Measurements from ENCODE around the gene MSH3.

DNA sequence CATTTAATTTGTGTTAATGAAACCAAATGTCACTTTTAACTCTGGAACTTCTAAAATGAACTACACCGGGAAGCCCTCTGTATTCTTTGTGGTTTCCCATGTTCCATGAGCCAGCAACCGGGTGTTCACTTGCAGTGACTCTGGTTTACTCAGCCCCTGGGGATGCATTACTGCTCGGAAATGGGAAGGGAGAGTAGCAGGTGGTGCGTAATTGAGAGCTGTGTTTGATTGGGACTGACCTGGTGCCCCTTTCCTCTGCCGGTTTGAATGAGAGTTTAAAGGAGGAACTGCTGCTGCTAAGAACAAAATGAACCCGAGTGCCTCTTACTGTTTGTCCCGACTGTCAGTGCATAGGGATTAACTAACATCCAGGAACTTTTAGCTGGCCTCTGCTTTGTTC, 100.4 kb downstream of the MSH3 start:
- TF ChIP-seq, protein P1, sequence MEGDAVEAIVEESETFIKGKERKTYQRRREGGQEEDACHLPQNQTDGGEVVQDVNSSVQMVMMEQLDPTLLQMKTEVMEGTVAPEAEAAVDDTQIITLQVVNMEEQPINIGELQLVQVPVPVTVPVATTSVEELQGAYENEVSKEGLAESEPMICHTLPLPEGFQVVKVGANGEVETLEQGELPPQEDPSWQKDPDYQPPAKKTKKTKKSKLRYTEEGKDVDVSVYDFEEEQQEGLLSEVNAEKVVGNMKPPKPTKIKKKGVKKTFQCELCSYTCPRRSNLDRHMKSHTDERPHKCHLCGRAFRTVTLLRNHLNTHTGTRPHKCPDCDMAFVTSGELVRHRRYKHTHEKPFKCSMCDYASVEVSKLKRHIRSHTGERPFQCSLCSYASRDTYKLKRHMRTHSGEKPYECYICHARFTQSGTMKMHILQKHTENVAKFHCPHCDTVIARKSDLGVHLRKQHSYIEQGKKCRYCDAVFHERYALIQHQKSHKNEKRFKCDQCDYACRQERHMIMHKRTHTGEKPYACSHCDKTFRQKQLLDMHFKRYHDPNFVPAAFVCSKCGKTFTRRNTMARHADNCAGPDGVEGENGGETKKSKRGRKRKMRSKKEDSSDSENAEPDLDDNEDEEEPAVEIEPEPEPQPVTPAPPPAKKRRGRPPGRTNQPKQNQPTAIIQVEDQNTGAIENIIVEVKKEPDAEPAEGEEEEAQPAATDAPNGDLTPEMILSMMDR (IDR thresholded peaks at IDR 0.05): no peak
- TF ChIP-seq POLR2A (IDR thresholded peaks at IDR 0.05): no peak

All from testis (tissue), 2 donors.